ENCODE results near the gene MRPS15. TPM values are rescaled to one million over a fixed set of nuclear protein-coding genes. Genes with fewer than 3 reads are reported as not detected.

The MRPS15 gene
- total RNA-seq, 2 experiments from 2014 or later, result 120 to 129 TPM

GRCh38 chr1:36411674-36412648 lies 52.2 kb downstream of the MRPS15 start:
- intact Hi-C loops (cut with micrococcal nuclease), result no loop called here
- H3K27me3 Mint-ChIP-seq, result no peaks in the 10 kb centered on the region
- peak overlapping the region; percentile 29 for H3K4me3 Mint-ChIP-seq
- H3K4me1 Mint-ChIP-seq (ENCODE audit: low read depth), result peaks cover 16% of the 10 kb centered on the region
- peak overlapping the region; percentile 89 for H3K27ac Mint-ChIP-seq
- DNase-seq, result peak; percentile 84
- no peak for TF ChIP-seq CTCF (IDR thresholded peaks at IDR 0.05)
- H3K9me3 Mint-ChIP-seq, result peaks cover 3% of the 10 kb centered on the region
- ChIA-PET POLR2A (interaction anchor here (0.7 to 2.5 kb wide), 4 partner anchors 14 to 89 kb away, joined by 3 to 12 read pairs (median 6); partner anchors contain the start of genes EVA1B and LSM10), CTCF (interaction anchor here (0.7 to 2.9 kb wide), 11 partner anchors 8 to 278 kb away, joined by 3 to 10 read pairs (median 6); no protein-coding TSS in a partner anchor)
- H3K36me3 Mint-ChIP-seq (ENCODE audit: low read depth), result no peaks in the 10 kb centered on the region
- ATAC-seq, result peak; percentile 99

GRCh38 chr1:36408479-36408878 lies 55.7 kb downstream of the MRPS15 start:
- Mint-ChIP-seq H3K4me1 (ENCODE audit: low read depth) (peaks cover 16% of the 10 kb centered on the region), H3K36me3 (ENCODE audit: low read depth) (no peaks in the 10 kb centered on the region), H3K27ac (no peak overlapping the region), H3K9me3 (peaks cover 3% of the 10 kb centered on the region), H3K4me3 (no peak overlapping the region), H3K27me3 (no peaks in the 10 kb centered on the region)
- ChIA-PET CTCF (interaction anchor here (1.6 kb wide), 1 partner anchor 40 kb away, joined by 4 read pairs; no protein-coding TSS in a partner anchor), POLR2A (no interaction called here)
- TF ChIP-seq CTCF (IDR thresholded peaks at IDR 0.05), result no peak
- DNase-seq (no peak), ATAC-seq (no peak)
- intact Hi-C loops (cut with micrococcal nuclease), result no loop called here

- ATAC-seq, result no peak
- intact Hi-C loops (cut with micrococcal nuclease), result no loop called here
- Mint-ChIP-seq H3K4me3 (no peak overlapping the region), H3K27ac (no peak overlapping the region), H3K36me3 (ENCODE audit: low read depth) (no peaks in the 10 kb centered on the region), H3K4me1 (ENCODE audit: low read depth) (peaks cover 5% of the 10 kb centered on the region), H3K9me3 (peaks cover under 1% of the 10 kb centered on the region), H3K27me3 (no peaks in the 10 kb centered on the region)
- no peak for TF ChIP-seq CTCF (IDR thresholded peaks at IDR 0.05)
- ChIA-PET POLR2A (interaction anchor here (1.0 kb wide), 1 partner anchor 86 kb away, joined by 3 read pairs; no protein-coding TSS in a partner anchor), CTCF (interaction anchor here (1.4 kb wide), 1 partner anchor 38 kb away, joined by 6 read pairs; no protein-coding TSS in a partner anchor)
- no peak for DNase-seq
Observed at GRCh38 chr1:36406440-36406839, 57.7 kb downstream of the MRPS15 start.

Other genes starting within 250 kb of the MRPS15 start
- gene THRAP3, start 239.9 kb downstream of the MRPS15 start, total RNA-seq, result 100 to 1,000 TPM; 119 to 121 TPM
- gene SH3D21, start 158.0 kb downstream of the MRPS15 start, total RNA-seq, result 10 to 100 TPM; 17.8 to 21.0 TPM
- gene EVA1B, start 140.7 kb downstream of the MRPS15 start, total RNA-seq, result 1 to 10 TPM; 5.8 to 6.5 TPM
- 10 to 100 TPM; 41.2 to 44.4 TPM for gene STK40, start 78.5 kb downstream of the MRPS15 start, total RNA-seq
- gene LSM10, start 66.5 kb downstream of the MRPS15 start, total RNA-seq, result 10 to 100 TPM; 43.8 to 46.2 TPM
- gene OSCP1, start 13.9 kb downstream of the MRPS15 start, total RNA-seq, result 1 to 10 TPM; 1.2 to 1.5 TPM
- gene CSF3R, start 18.5 kb upstream of the MRPS15 start, total RNA-seq, result not detected

All from activated CD8-positive, alpha-beta T cell treated with anti-CD3 and anti-CD28 coated beads for 36 hours (primary cell).